ENCODE results near the gene RYK. TPM values are rescaled to one million over a fixed set of nuclear protein-coding genes. Genes with fewer than 3 reads are reported as not detected.
A peak's percentile ranks its signal among the peaks of the same experiment; 100 is the strongest.

RYK gene
- total RNA-seq, 6 experiments from 2014 or later, result 46.0 to 54.2 (median 49.9) TPM

- Mint-ChIP-seq H3K36me3 (ENCODE audit: low read depth) (no peaks in the 10 kb centered on the region), H3K4me3 (no peak overlapping the region), H3K9me3 (no peaks in the 10 kb centered on the region)
These were observed 4.7 kb upstream of the RYK start for GRCh38 chr3:134255404-134255803.

GRCh38 chr3:134253475-134254226, 3.0 kb upstream of the RYK start:
- no peak overlapping the region for H3K4me3 Mint-ChIP-seq
- H3K27ac Mint-ChIP-seq, result no peak overlapping the region
- H3K4me1 Mint-ChIP-seq (ENCODE audit: low read depth), result peaks cover 18% of the 10 kb centered on the region
- no peak for DNase-seq
- peaks cover 3% of the 10 kb centered on the region for H3K27me3 Mint-ChIP-seq (ENCODE audit: insufficient read depth)
- H3K36me3 Mint-ChIP-seq (ENCODE audit: low read depth), result no peaks in the 10 kb centered on the region
- no peak for TF ChIP-seq CTCF (IDR thresholded peaks at IDR 0.05)
- no peaks in the 10 kb centered on the region for H3K9me3 Mint-ChIP-seq

More at GRCh38 chr3:134255404-134255803, 4.7 kb upstream of the RYK start:
- no peak overlapping the region for H3K27ac Mint-ChIP-seq
- H3K27me3 Mint-ChIP-seq (ENCODE audit: insufficient read depth), result peaks cover 2% of the 10 kb centered on the region; the same call in 1 of the 2 replicates
- peaks cover 15% of the 10 kb centered on the region for H3K4me1 Mint-ChIP-seq (ENCODE audit: low read depth)
- no peak for TF ChIP-seq CTCF (IDR thresholded peaks at IDR 0.05)
- no peak for DNase-seq

- H3K9me3 Mint-ChIP-seq, result no peaks in the 10 kb centered on the region
- no peak for TF ChIP-seq CTCF (IDR thresholded peaks at IDR 0.05)
- no peak for DNase-seq
- H3K4me1 Mint-ChIP-seq (ENCODE audit: low read depth), result peaks cover 24% of the 10 kb centered on the region
- H3K27me3 Mint-ChIP-seq (ENCODE audit: insufficient read depth), result peaks cover 3% of the 10 kb centered on the region
- no peaks in the 10 kb centered on the region; the same call in 1 of the 2 replicates for H3K36me3 Mint-ChIP-seq (ENCODE audit: low read depth)
- H3K27ac Mint-ChIP-seq, result no peak overlapping the region
- no peak overlapping the region for H3K4me3 Mint-ChIP-seq
These were observed 2.1 kb upstream of the RYK start for GRCh38 chr3:134252766-134253165.

- Mint-ChIP-seq H3K36me3 (ENCODE audit: low read depth) (peaks cover 3% of the 10 kb centered on the region), H3K9me3 (no peaks in the 10 kb centered on the region), H3K4me3 (peak overlapping the region; percentile 94), H3K27ac (peak overlapping the region; percentile 69), H3K4me1 (ENCODE audit: low read depth) (peaks cover 30% of the 10 kb centered on the region), H3K27me3 (ENCODE audit: insufficient read depth) (peaks cover 3% of the 10 kb centered on the region)
- no peak for TF ChIP-seq CTCF (IDR thresholded peaks at IDR 0.05)
- DNase-seq, result no peak
These were observed 1.2 kb upstream of the RYK start for GRCh38 chr3:134251731-134252391.

GRCh38 chr3:134249935-134250716, 533 bp downstream of the RYK start:
- Mint-ChIP-seq H3K27ac (peak overlapping the region; percentile 89), H3K9me3 (no peaks in the 10 kb centered on the region), H3K27me3 (ENCODE audit: insufficient read depth) (peaks cover 3% of the 10 kb centered on the region), H3K4me1 (ENCODE audit: low read depth) (peaks cover 44% of the 10 kb centered on the region), H3K4me3 (peak overlapping the region; percentile 97), H3K36me3 (ENCODE audit: low read depth) (peaks cover 12% of the 10 kb centered on the region)
- peak; percentile 25 for DNase-seq
- no peak for TF ChIP-seq CTCF (IDR thresholded peaks at IDR 0.05)
